Fibroblast of mammary gland (primary cell): ENCODE measurements around the gene STIM1.

ENCODE experiments used
- DNase-seq: peaks from one replicate; pipeline ENCODE4 v3.0.0-alpha.2; 2010; ENCODE audit warnings: low read depth
- H3K4me3 ChIP-seq: 2 replicates; pipeline ENCODE4 v1.5.1; 2011; ENCODE audit warnings: low read depth, mild to moderate bottlenecking, low read length, moderate library complexity; ENCODE audit not compliant: control insufficient read depth
- CTCF ChIP-seq: conservative IDR thresholded peaks from 2 replicates; pipeline ENCODE4 v1.5.1; 2011; ENCODE audit warnings: low read depth, low read length, inconsistent platforms; ENCODE audit not compliant: control insufficient read depth, insufficient read depth

Gene STIM1

GRCh38 chr11:4085575-4085974, 230.1 kb downstream of the STIM1 start:
- no peak overlapping the region for H3K4me3 ChIP-seq
- no peak for DNase-seq
- TF ChIP-seq CTCF = no peak

- no peak for TF ChIP-seq CTCF
- H3K4me3 ChIP-seq = no peak overlapping the region
- DNase-seq = no peak
Observed at GRCh38 chr11:4086575-4087353, 231.3 kb downstream of the STIM1 start.

GRCh38 chr11:4087551-4087950, 232.1 kb downstream of the STIM1 start:
- H3K4me3 ChIP-seq = no peak overlapping the region
- DNase-seq = no peak
- peak; percentile 18 for TF ChIP-seq CTCF

GRCh38 chr11:4090258-4090657, 234.8 kb downstream of the STIM1 start:
- TF ChIP-seq CTCF = no peak
- DNase-seq = no peak
- H3K4me3 ChIP-seq = no peak overlapping the region

GRCh38 chr11:4092026-4092425, 236.6 kb downstream of the STIM1 start:
- no peak for DNase-seq
- no peak overlapping the region for H3K4me3 ChIP-seq
- no peak for TF ChIP-seq CTCF

- H3K4me3 ChIP-seq = peak overlapping the region; percentile 89
Observed at GRCh38 chr11:4093519-4094347, 238.3 kb downstream of the STIM1 start.

More at GRCh38 chr11:4093519-4094347, 238.3 kb downstream of the STIM1 start:
- no peak for TF ChIP-seq CTCF
- peak; percentile 8 for DNase-seq
